ENCODE data around the gene KMT2E. TPM values are rescaled to one million over a fixed set of nuclear protein-coding genes. Genes with fewer than 3 reads are reported as not detected.
"Not testable (repeated sequence)": the region's sequence is repeated elsewhere in the genome, so short reads cannot be mapped to it uniquely, and the experiment has no call there.

KMT2E gene
- polyA plus RNA-seq, 1 donor = 53.0 TPM

- no peak for DNase-seq
- peaks cover 56% of the 10 kb centered on the region for H3K36me3 ChIP-seq (ENCODE audit: control insufficient read depth, insufficient read depth, low read length)
- no peak overlapping the region for H3K27ac ChIP-seq (ENCODE audit: low read length)
- no peaks in the 10 kb centered on the region for H3K4me1 ChIP-seq (ENCODE audit: control insufficient read depth, insufficient read depth, low read length)
- no peak overlapping the region for H3K4me3 ChIP-seq (ENCODE audit: low read length)
- H3K9me3 ChIP-seq (ENCODE audit: control insufficient read depth, low read depth, low read length) = no peaks in the 10 kb centered on the region
- WGBS (ENCODE audit: insufficient coverage, low lambda C conversion rate) = no CpG with 5 or more reads among the region's 4 CpGs
- H3K27me3 ChIP-seq (ENCODE audit: control insufficient read depth, insufficient read depth, low read length) = no peaks in the 10 kb centered on the region
These were observed 33.9 kb downstream of the KMT2E start for GRCh38 chr7:105047932-105048331.

DNA sequence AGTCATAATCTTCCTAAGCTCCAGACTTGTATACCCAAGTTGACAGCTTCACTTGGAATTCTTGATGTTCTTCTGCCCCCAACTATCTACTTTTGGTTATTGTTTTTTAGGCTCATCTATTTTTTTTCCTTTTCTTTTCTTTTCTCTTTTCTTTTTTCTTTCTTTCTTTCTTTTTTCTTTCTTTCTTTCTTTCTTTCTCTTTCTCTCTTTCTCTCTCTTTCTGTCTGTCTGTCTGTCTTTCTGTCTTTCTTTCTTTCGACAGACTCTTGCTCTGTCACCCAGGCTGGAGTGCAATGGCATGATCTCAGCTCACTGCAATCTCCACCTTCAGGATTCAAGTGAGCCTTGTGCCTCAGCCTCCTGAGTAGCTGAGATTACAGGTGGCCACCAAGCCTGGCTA is 36.5 kb downstream of the KMT2E start:
- no peak overlapping the region for H3K4me3 ChIP-seq (ENCODE audit: low read length)
- H3K36me3 ChIP-seq (ENCODE audit: control insufficient read depth, insufficient read depth, low read length) = peaks cover 55% of the 10 kb centered on the region
- no peaks in the 10 kb centered on the region for H3K4me1 ChIP-seq (ENCODE audit: control insufficient read depth, insufficient read depth, low read length)
- no peaks in the 10 kb centered on the region for H3K9me3 ChIP-seq (ENCODE audit: control insufficient read depth, low read depth, low read length)
- H3K27me3 ChIP-seq (ENCODE audit: control insufficient read depth, insufficient read depth, low read length) = no peaks in the 10 kb centered on the region
- 100% methylated on average over 1 of the region's 1 CpG for WGBS (ENCODE audit: insufficient coverage, low lambda C conversion rate)
- no peak overlapping the region for H3K27ac ChIP-seq (ENCODE audit: low read length)
- DNase-seq = no peak

DNA sequence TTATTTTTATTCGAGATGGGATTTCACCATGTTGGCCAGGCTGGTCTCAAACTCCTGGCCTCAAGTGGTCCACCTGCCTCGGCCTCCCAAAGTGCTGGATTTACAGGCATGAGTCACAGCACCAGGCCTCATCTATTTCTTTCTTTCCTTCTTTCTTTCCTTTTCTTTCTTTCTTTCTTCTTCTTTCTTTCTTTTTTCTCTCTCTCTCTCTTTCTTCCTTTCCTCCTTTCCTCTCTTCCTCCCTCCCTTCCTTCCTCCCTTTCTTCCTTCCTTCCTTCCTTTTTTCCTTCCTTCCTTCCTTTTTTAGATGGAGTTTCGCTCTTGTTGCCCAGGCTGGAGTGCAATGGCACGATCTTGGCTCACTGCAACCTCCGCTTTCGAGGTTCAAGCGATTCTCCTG is 36.9 kb downstream of the KMT2E start:
- peaks cover 51% of the 10 kb centered on the region for H3K36me3 ChIP-seq (ENCODE audit: control insufficient read depth, insufficient read depth, low read length)
- H3K4me1 ChIP-seq (ENCODE audit: control insufficient read depth, insufficient read depth, low read length); DNase-seq; H3K27ac ChIP-seq (ENCODE audit: low read length); H3K9me3 ChIP-seq (ENCODE audit: control insufficient read depth, low read depth, low read length); H3K27me3 ChIP-seq (ENCODE audit: control insufficient read depth, insufficient read depth, low read length); H3K4me3 ChIP-seq (ENCODE audit: low read length): not testable (repeated sequence)
- 100% methylated on average over 1 of the region's 7 CpGs for WGBS (ENCODE audit: insufficient coverage, low lambda C conversion rate)

DNA sequence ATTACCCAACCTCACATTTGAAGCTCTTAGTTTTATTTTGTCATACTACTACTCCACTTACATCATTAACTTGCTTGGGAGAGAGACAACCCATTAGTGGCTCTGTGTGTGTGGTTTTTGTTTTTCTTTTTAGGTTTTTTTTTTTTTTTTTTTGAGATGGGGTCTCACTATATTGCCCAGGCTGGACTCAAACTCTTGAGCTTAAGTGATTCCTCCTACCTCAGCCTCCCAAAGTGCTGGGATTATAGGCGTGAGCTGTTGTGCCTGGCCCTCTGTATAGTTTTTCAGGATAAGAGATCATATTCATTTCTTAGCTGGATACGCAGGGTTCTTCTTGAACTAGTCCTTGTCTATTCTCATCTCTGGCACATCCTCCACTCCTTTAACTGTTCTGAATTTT is 41.1 kb downstream of the KMT2E start:
- H3K4me3 ChIP-seq (ENCODE audit: low read length) = no peak overlapping the region
- no peaks in the 10 kb centered on the region for H3K27me3 ChIP-seq (ENCODE audit: control insufficient read depth, insufficient read depth, low read length)
- no peaks in the 10 kb centered on the region for H3K4me1 ChIP-seq (ENCODE audit: control insufficient read depth, insufficient read depth, low read length)
- H3K27ac ChIP-seq (ENCODE audit: low read length) = no peak overlapping the region
- H3K36me3 ChIP-seq (ENCODE audit: control insufficient read depth, insufficient read depth, low read length) = peaks cover 36% of the 10 kb centered on the region
- no CpG with 5 or more reads among the region's 2 CpGs for WGBS (ENCODE audit: insufficient coverage, low lambda C conversion rate)
- DNase-seq = no peak
- no peaks in the 10 kb centered on the region for H3K9me3 ChIP-seq (ENCODE audit: control insufficient read depth, low read depth, low read length)

GRCh38 chr7:105055621-105056020 is 41.6 kb downstream of the KMT2E start:
- WGBS (ENCODE audit: insufficient coverage, low lambda C conversion rate) = no CpG with 5 or more reads among the region's 1 CpG
- H3K9me3 ChIP-seq (ENCODE audit: control insufficient read depth, low read depth, low read length) = no peaks in the 10 kb centered on the region
- no peak overlapping the region for H3K27ac ChIP-seq (ENCODE audit: low read length)
- H3K4me1 ChIP-seq (ENCODE audit: control insufficient read depth, insufficient read depth, low read length) = no peaks in the 10 kb centered on the region
- no peak overlapping the region for H3K4me3 ChIP-seq (ENCODE audit: low read length)
- no peak for DNase-seq
- peaks cover 36% of the 10 kb centered on the region for H3K36me3 ChIP-seq (ENCODE audit: control insufficient read depth, insufficient read depth, low read length)
- H3K27me3 ChIP-seq (ENCODE audit: control insufficient read depth, insufficient read depth, low read length) = no peaks in the 10 kb centered on the region

DNA sequence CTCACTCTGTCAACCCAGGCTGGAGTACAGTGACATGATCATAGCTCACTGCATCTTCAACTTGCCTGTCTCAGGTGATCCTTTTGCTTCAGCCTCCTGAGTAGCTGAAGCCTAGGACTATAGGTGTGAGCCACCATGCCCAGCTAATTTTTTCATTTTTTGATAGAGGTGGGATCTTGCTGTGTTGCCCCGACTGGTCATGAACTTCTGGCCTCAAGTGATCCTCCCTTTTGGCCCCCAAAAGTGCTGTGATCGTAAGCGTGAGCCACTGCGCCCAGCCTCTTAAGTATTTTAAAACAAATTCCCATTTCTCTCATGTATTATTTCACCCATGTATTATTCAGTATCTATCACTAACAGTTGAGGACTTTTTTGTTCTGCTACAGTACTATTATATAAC is 43.5 kb downstream of the KMT2E start:
- no peak for DNase-seq
- Histone ChIP-seq H3K4me1 (ENCODE audit: control insufficient read depth, insufficient read depth, low read length) (no peaks in the 10 kb centered on the region), H3K27ac (ENCODE audit: low read length) (no peak overlapping the region), H3K36me3 (ENCODE audit: control insufficient read depth, insufficient read depth, low read length) (peaks cover 28% of the 10 kb centered on the region), H3K9me3 (ENCODE audit: control insufficient read depth, low read depth, low read length) (no peaks in the 10 kb centered on the region), H3K4me3 (ENCODE audit: low read length) (no peak overlapping the region), H3K27me3 (ENCODE audit: control insufficient read depth, insufficient read depth, low read length) (no peaks in the 10 kb centered on the region)
- 100% methylated on average over 1 of the region's 4 CpGs for WGBS (ENCODE audit: insufficient coverage, low lambda C conversion rate)

DNA sequence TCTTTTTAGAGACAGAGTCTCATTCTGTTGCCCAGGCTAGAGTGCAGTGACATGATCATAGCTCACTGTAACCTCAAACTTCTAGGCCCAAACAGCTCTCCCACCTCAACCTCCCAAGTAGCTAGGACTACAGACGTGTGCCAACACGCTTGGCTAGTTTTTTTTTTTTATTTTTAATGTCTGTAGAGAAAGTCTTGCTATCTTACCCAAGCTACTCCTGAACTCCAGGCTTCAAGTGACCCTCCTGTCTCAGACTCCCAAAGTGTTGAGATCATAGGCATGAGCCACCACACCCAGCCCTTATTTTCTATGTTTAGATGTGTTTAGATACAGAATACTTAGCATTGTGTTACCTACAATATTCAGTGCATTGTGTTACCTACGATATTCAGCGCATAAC is 46.4 kb downstream of the KMT2E start:
- no peak overlapping the region for H3K4me3 ChIP-seq (ENCODE audit: low read length)
- no peak overlapping the region for H3K27ac ChIP-seq (ENCODE audit: low read length)
- DNase-seq = no peak
- no peaks in the 10 kb centered on the region for H3K27me3 ChIP-seq (ENCODE audit: control insufficient read depth, insufficient read depth, low read length)
- peaks cover 29% of the 10 kb centered on the region for H3K36me3 ChIP-seq (ENCODE audit: control insufficient read depth, insufficient read depth, low read length)
- no peaks in the 10 kb centered on the region for H3K4me1 ChIP-seq (ENCODE audit: control insufficient read depth, insufficient read depth, low read length)
- no peaks in the 10 kb centered on the region for H3K9me3 ChIP-seq (ENCODE audit: control insufficient read depth, low read depth, low read length)
- WGBS (ENCODE audit: insufficient coverage, low lambda C conversion rate) = no CpG with 5 or more reads among the region's 4 CpGs

DNA sequence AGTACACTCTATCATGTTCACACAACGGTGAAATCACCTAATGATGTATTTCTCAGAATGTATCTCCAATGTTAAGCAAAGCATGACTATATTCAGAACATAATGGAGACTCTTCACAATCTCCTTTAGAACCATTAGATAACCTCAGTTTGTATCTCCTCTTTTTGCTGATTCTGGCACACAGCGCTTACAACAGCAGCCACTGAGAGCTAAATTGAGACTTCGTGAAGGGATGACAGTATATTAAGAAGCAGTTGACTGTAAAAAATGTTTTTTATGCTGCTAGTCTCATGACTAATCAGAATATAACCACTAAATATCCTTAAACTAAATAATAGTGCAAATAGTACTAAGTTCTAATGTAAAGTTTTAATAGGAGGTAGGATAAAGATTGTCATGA is 46.9 kb downstream of the KMT2E start:
- no peaks in the 10 kb centered on the region for H3K4me1 ChIP-seq (ENCODE audit: control insufficient read depth, insufficient read depth, low read length)
- no peak overlapping the region for H3K4me3 ChIP-seq (ENCODE audit: low read length)
- H3K36me3 ChIP-seq (ENCODE audit: control insufficient read depth, insufficient read depth, low read length) = peaks cover 29% of the 10 kb centered on the region
- DNase-seq = no peak
- no peaks in the 10 kb centered on the region for H3K9me3 ChIP-seq (ENCODE audit: control insufficient read depth, low read depth, low read length)
- no peaks in the 10 kb centered on the region for H3K27me3 ChIP-seq (ENCODE audit: control insufficient read depth, insufficient read depth, low read length)
- 80% methylated on average over 1 of the region's 3 CpGs for WGBS (ENCODE audit: insufficient coverage, low lambda C conversion rate)
- H3K27ac ChIP-seq (ENCODE audit: low read length) = no peak overlapping the region

DNA sequence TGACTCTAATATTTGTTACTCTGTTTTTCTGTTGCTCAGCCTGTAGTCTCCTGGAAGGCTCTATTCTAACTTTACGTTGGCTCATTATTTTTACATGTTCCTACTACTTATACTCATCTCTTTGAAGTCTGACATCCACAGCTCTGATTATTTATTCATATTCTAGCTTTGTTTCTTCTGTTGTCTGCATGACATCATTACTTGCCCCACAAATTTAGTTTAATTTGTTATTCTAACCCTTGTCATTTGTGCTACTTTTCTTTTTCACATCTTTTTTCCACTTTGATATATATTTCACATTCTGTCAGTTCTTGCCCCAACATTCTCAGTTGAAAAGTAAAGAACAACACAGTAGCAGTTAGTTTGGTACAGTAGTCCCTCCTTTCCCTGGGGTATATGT is 51.1 kb downstream of the KMT2E start:
- Histone ChIP-seq H3K4me1 (ENCODE audit: control insufficient read depth, insufficient read depth, low read length) (no peaks in the 10 kb centered on the region), H3K27ac (ENCODE audit: low read length) (no peak overlapping the region), H3K4me3 (ENCODE audit: low read length) (no peak overlapping the region), H3K27me3 (ENCODE audit: control insufficient read depth, insufficient read depth, low read length) (no peaks in the 10 kb centered on the region), H3K36me3 (ENCODE audit: control insufficient read depth, insufficient read depth, low read length) (peaks cover 43% of the 10 kb centered on the region), H3K9me3 (ENCODE audit: control insufficient read depth, low read depth, low read length) (no peaks in the 10 kb centered on the region)
- DNase-seq = no peak
- WGBS (ENCODE audit: insufficient coverage, low lambda C conversion rate) = 100% methylated on average over 1 of the region's 1 CpG

- no CpG with 5 or more reads among the region's 5 CpGs for WGBS (ENCODE audit: insufficient coverage, low lambda C conversion rate)
- no peak overlapping the region for H3K27ac ChIP-seq (ENCODE audit: low read length)
- no peak overlapping the region for H3K4me3 ChIP-seq (ENCODE audit: low read length)
- no peaks in the 10 kb centered on the region for H3K4me1 ChIP-seq (ENCODE audit: control insufficient read depth, insufficient read depth, low read length)
- no peak for DNase-seq
- H3K9me3 ChIP-seq (ENCODE audit: control insufficient read depth, low read depth, low read length) = no peaks in the 10 kb centered on the region
- H3K27me3 ChIP-seq (ENCODE audit: control insufficient read depth, insufficient read depth, low read length) = no peaks in the 10 kb centered on the region
- peaks cover 54% of the 10 kb centered on the region for H3K36me3 ChIP-seq (ENCODE audit: control insufficient read depth, insufficient read depth, low read length)
These were observed 53.7 kb downstream of the KMT2E start for GRCh38 chr7:105067691-105068090.

- DNase-seq = no peak
- no peak overlapping the region for H3K4me3 ChIP-seq (ENCODE audit: low read length)
- H3K27me3 ChIP-seq (ENCODE audit: control insufficient read depth, insufficient read depth, low read length) = no peaks in the 10 kb centered on the region
- peaks cover 50% of the 10 kb centered on the region for H3K36me3 ChIP-seq (ENCODE audit: control insufficient read depth, insufficient read depth, low read length)
- H3K27ac ChIP-seq (ENCODE audit: low read length) = no peak overlapping the region
- 100% methylated on average over 1 of the region's 1 CpG for WGBS (ENCODE audit: insufficient coverage, low lambda C conversion rate)
- no peaks in the 10 kb centered on the region for H3K9me3 ChIP-seq (ENCODE audit: control insufficient read depth, low read depth, low read length)
- H3K4me1 ChIP-seq (ENCODE audit: control insufficient read depth, insufficient read depth, low read length) = no peaks in the 10 kb centered on the region
These were observed 54.9 kb downstream of the KMT2E start for GRCh38 chr7:105068886-105069285.
